ENCODE data around the gene OTC. TPM values are rescaled to one million over a fixed set of nuclear protein-coding genes. Genes with fewer than 3 reads are reported as not detected.

OTC gene
- total RNA-seq, 2 experiments from 2014 or later, result 0.23 TPM; not detected in 1

- ChIA-PET POLR2A (no interaction called here), CTCF (no interaction called here)
- TF ChIP-seq CTCF (IDR thresholded peaks at IDR 0.05), result no peak
- intact Hi-C loops (cut with micrococcal nuclease), result no loop called here
- Mint-ChIP-seq H3K27me3 (peaks cover 8% of the 10 kb centered on the region), H3K9me3 (no peaks in the 10 kb centered on the region), H3K4me3 (no peak overlapping the region), H3K4me1 (ENCODE audit: low read depth) (no peaks in the 10 kb centered on the region), H3K27ac (no peak overlapping the region), H3K36me3 (ENCODE audit: low read depth) (no peaks in the 10 kb centered on the region)
- no peak for ATAC-seq
- no peak for DNase-seq
Measured at GRCh38 chrX:38351346-38351745, 1.1 kb upstream of the OTC start.

- no peaks in the 10 kb centered on the region for H3K27me3 Mint-ChIP-seq
- no peak overlapping the region for H3K4me3 Mint-ChIP-seq
- no peak for TF ChIP-seq CTCF (IDR thresholded peaks at IDR 0.05)
- ChIA-PET POLR2A (interaction anchor here (0.6 kb wide), 1 partner anchor 279 kb away, joined by 5 read pairs; no protein-coding TSS in a partner anchor), CTCF (no interaction called here)
- H3K27ac Mint-ChIP-seq, result no peak overlapping the region
- DNase-seq, result no peak
- H3K4me1 Mint-ChIP-seq (ENCODE audit: low read depth), result no peaks in the 10 kb centered on the region
- ATAC-seq, result no peak
- H3K9me3 Mint-ChIP-seq, result no peaks in the 10 kb centered on the region
- intact Hi-C loops (cut with micrococcal nuclease), result no loop called here
- no peaks in the 10 kb centered on the region for H3K36me3 Mint-ChIP-seq (ENCODE audit: low read depth)
Measured at GRCh38 chrX:38356401-38356800, 4.0 kb downstream of the OTC start.

GRCh38 chrX:38357747-38358673, 5.6 kb downstream of the OTC start:
- ChIA-PET CTCF (no interaction called here), POLR2A (no interaction called here)
- H3K27me3 Mint-ChIP-seq, result peaks cover 2% of the 10 kb centered on the region
- DNase-seq (no peak), ATAC-seq (no peak)
- H3K4me1 Mint-ChIP-seq (ENCODE audit: low read depth), result no peaks in the 10 kb centered on the region
- no peaks in the 10 kb centered on the region for H3K36me3 Mint-ChIP-seq (ENCODE audit: low read depth)
- no peak for TF ChIP-seq CTCF (IDR thresholded peaks at IDR 0.05)
- no peaks in the 10 kb centered on the region for H3K9me3 Mint-ChIP-seq
- H3K27ac Mint-ChIP-seq, result no peak overlapping the region
- intact Hi-C loops (cut with micrococcal nuclease), result no loop called here
- no peak overlapping the region for H3K4me3 Mint-ChIP-seq

- H3K9me3 Mint-ChIP-seq, result no peaks in the 10 kb centered on the region
- no peaks in the 10 kb centered on the region for H3K4me1 Mint-ChIP-seq (ENCODE audit: low read depth)
- ChIA-PET CTCF (no interaction called here), POLR2A (no interaction called here)
- intact Hi-C loops (cut with micrococcal nuclease), result no loop called here
- no peak overlapping the region for H3K4me3 Mint-ChIP-seq
- peaks cover 2% of the 10 kb centered on the region for H3K27me3 Mint-ChIP-seq
- H3K27ac Mint-ChIP-seq, result no peak overlapping the region
- DNase-seq, result no peak
- no peaks in the 10 kb centered on the region for H3K36me3 Mint-ChIP-seq (ENCODE audit: low read depth)
- no peak for TF ChIP-seq CTCF (IDR thresholded peaks at IDR 0.05)
- ATAC-seq, result no peak
Measured at GRCh38 chrX:38363046-38363445, 10.6 kb downstream of the OTC start.

GRCh38 chrX:38365954-38366353, 13.6 kb downstream of the OTC start:
- peaks cover 2% of the 10 kb centered on the region for H3K27me3 Mint-ChIP-seq
- ATAC-seq, result no peak
- H3K4me3 Mint-ChIP-seq, result no peak overlapping the region
- no peak for DNase-seq
- ChIA-PET POLR2A (no interaction called here), CTCF (no interaction called here)
- intact Hi-C loops (cut with micrococcal nuclease), result no loop called here
- no peak for TF ChIP-seq CTCF (IDR thresholded peaks at IDR 0.05)
- no peaks in the 10 kb centered on the region for H3K9me3 Mint-ChIP-seq
- no peaks in the 10 kb centered on the region for H3K4me1 Mint-ChIP-seq (ENCODE audit: low read depth)
- H3K27ac Mint-ChIP-seq, result no peak overlapping the region
- H3K36me3 Mint-ChIP-seq (ENCODE audit: low read depth), result no peaks in the 10 kb centered on the region
